Left ventricle myocardium inferior (tissue), 1 donor: Measurements from ENCODE around the gene ZNF669. TPM values are rescaled to one million over a fixed set of nuclear protein-coding genes. Genes with fewer than 3 reads are reported as not detected.
A peak's percentile ranks its signal among the peaks of the same experiment; 100 is the strongest.
"Not testable (repeated sequence)": the region's sequence is repeated elsewhere in the genome, so short reads cannot be mapped to it uniquely, and the experiment has no call there.

Experiments used
- DNase-seq: peaks from one replicate; pipeline ENCODE4 v3.0.0-alpha.2; 2020
- H3K27ac ChIP-seq: fragments of 200-600 bp; replicated peaks from 2 replicates; pipeline ENCODE4 v1.8.0; 2021
- H3K27me3 ChIP-seq: fragments of 200-600 bp; 2 replicates; pipeline ENCODE4 v1.8.0; 2021; ENCODE audit warnings: low read depth
- H3K36me3 ChIP-seq: fragments of 200-600 bp; 2 replicates; pipeline ENCODE4 v1.8.0; 2021
- H3K4me1 ChIP-seq: fragments of 200-600 bp; 2 replicates; pipeline ENCODE4 v1.8.0; 2021
- H3K4me3 ChIP-seq: fragments of 200-600 bp; 2 replicates; pipeline ENCODE4 v1.8.0; 2021; ENCODE audit warnings: mild to moderate bottlenecking, moderate library complexity
- H3K9me3 ChIP-seq: fragments of 200-600 bp; replicated peaks from 2 replicates; pipeline ENCODE4 v1.8.0; 2021
- intact Hi-C: fragments of 100-400 bp; cut with micrococcal nuclease; formaldehyde crosslinking; loops from one replicate; pipeline ENCODE4 v1.11.0; 2022
- long read RNA-seq: library from polyadenylated mRNA; unstranded; transcript quantifications from one replicate; pipeline ENCODE4 v2.0.0, GENCODE V29; 2021
- total RNA-seq: library from RNA; stranded (reverse); fragmentation: NEBNext Ultra II Directional; extraction: Animal tissue kit (Norgen Biotek cat#: 25700); gene quantifications from one replicate; pipeline ENCODE4 v1.2.1, GENCODE V29; 2021
- TF ChIP-seq, protein P1 (sequence below): fragments of 200-600 bp; IDR thresholded peaks from 2 replicates; pipeline ENCODE4 v1.8.0; 2021; ENCODE audit warnings: antibody characterized with exemption, mild to moderate bottlenecking, borderline replicate concordance
- donor health status: DM: no; HTN: yes; CAD: no; lungs with severe emphysema.

The ZNF669 gene
- 3.2 TPM for total RNA-seq
- long read RNA-seq, partial matches to known transcripts, result 0 of 1 reads
- long read RNA-seq, other reads (novel, unspliced or antisense), result 0 of 1 reads

DNA sequence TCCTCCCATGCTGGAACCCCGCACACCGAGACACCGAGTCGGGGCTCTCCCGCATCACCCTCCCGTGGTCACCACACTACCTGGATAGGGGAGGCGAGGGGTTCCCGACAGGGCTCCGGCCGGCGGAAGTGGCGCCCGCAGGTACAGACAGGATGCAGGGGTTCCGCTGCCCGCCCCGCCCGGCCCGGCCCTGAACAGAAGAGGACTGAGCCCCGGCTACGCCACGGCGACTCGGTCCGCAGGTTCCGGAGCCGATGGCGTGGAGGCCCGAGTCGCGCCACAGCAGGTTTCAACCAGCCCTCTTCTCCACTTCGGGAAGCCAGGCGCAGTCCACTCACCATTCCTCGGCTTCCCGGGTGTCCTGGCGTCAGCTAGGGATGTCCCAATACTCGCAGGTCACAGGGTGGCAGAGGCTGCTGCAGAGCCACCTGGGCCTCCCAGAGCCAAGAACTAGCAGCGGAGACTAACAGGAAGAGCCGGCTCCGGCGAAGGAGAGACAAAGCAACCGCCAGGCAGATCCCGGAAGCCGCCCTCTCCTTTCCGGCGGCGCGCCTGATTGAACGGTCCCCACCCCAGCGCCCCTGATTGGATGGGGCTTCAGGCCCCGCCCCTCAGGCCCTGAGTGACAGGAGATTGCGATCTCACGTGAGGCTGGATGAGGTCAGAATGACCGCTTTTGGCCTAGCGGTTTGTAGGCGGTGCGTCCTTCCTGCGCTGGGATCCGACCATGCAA is at the start of gene ZNF669:
Gene ZNF669 (minus strand): TSS at position 498 of the 733 bp plus-strand sequence. CDS start 157 bp downstream, at position 341.
- intact Hi-C loops, result no loop called here
- peaks cover 32% of the 10 kb centered on the region for H3K36me3 ChIP-seq
- peak within 1 kb of the TSS; percentile 91 for H3K27ac ChIP-seq
- peaks cover 25% of the 10 kb centered on the region for H3K4me1 ChIP-seq
- peak; percentile 97 for DNase-seq
- TF ChIP-seq, protein P1, sequence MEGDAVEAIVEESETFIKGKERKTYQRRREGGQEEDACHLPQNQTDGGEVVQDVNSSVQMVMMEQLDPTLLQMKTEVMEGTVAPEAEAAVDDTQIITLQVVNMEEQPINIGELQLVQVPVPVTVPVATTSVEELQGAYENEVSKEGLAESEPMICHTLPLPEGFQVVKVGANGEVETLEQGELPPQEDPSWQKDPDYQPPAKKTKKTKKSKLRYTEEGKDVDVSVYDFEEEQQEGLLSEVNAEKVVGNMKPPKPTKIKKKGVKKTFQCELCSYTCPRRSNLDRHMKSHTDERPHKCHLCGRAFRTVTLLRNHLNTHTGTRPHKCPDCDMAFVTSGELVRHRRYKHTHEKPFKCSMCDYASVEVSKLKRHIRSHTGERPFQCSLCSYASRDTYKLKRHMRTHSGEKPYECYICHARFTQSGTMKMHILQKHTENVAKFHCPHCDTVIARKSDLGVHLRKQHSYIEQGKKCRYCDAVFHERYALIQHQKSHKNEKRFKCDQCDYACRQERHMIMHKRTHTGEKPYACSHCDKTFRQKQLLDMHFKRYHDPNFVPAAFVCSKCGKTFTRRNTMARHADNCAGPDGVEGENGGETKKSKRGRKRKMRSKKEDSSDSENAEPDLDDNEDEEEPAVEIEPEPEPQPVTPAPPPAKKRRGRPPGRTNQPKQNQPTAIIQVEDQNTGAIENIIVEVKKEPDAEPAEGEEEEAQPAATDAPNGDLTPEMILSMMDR, result no peak
- H3K4me3 ChIP-seq, result peak within 1 kb of the TSS; percentile 76
- H3K27me3 ChIP-seq, result no peaks in the 10 kb centered on the region
- H3K9me3 ChIP-seq, result peaks cover 37% of the 10 kb centered on the region

- no peak overlapping the region for H3K27ac ChIP-seq
- intact Hi-C loops, result no loop called here
- no peaks in the 10 kb centered on the region for H3K27me3 ChIP-seq
- no peak for DNase-seq
- peaks cover 99% of the 10 kb centered on the region for H3K9me3 ChIP-seq
- peaks cover 71% of the 10 kb centered on the region for H3K36me3 ChIP-seq
- no peak overlapping the region for H3K4me3 ChIP-seq
- TF ChIP-seq, protein P1, result no peak
- no peaks in the 10 kb centered on the region for H3K4me1 ChIP-seq
Observed at GRCh38 chr1:247147781-247148180, 43.6 kb upstream of the ZNF669 start.

DNA sequence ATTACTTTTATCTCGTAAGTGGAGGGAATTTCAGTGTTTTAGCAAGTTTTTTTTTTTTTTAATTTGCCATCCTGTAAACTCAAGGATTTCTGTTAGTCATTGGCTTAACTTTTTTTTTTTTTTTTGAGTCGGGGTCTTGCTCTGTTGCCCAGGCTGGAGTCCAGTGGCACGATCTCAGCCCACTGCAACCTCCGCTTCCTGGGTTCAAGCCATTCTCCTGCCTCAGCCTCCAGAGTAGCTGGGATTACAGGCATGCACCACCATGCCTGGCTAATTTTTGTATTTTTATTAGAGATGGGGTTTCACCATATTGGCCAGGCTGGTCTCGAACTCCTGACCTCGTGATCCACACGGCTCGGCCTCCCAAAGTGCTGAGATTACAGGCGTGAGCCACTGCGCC is 43.0 kb upstream of the ZNF669 start:
- DNase-seq, H3K27me3 ChIP-seq, intact Hi-C loops, H3K4me3 ChIP-seq, H3K4me1 ChIP-seq, H3K27ac ChIP-seq: not testable (repeated sequence)
- Histone ChIP-seq H3K9me3 (peaks cover 99% of the 10 kb centered on the region), H3K36me3 (peaks cover 68% of the 10 kb centered on the region)

DNA sequence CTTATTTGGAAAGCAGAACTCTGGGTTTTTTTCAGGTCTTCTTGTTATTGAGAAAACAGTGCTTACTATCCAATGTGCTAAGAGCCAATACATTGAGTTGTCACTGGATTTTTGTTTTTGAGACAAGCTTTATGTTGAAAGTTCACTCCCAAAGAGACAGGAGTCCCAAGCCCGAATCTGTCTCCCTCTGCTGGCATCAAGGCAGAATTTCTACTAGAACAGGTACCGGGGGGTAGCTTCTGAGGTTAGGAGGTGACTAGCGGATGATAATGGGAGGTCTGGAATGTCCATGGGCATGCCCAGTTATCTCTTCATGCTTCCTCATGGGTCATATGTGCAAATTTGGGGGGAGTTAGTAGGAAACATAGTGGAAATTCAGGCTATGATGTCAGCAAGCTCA is 42.5 kb upstream of the ZNF669 start:
- peaks cover 99% of the 10 kb centered on the region for H3K9me3 ChIP-seq
- TF ChIP-seq, protein P1, result no peak
- H3K27me3 ChIP-seq, result no peaks in the 10 kb centered on the region
- H3K36me3 ChIP-seq, result peaks cover 68% of the 10 kb centered on the region
- H3K4me1 ChIP-seq, result no peaks in the 10 kb centered on the region
- intact Hi-C loops, result no loop called here
- no peak overlapping the region for H3K27ac ChIP-seq
- no peak for DNase-seq
- H3K4me3 ChIP-seq, result no peak overlapping the region

DNA sequence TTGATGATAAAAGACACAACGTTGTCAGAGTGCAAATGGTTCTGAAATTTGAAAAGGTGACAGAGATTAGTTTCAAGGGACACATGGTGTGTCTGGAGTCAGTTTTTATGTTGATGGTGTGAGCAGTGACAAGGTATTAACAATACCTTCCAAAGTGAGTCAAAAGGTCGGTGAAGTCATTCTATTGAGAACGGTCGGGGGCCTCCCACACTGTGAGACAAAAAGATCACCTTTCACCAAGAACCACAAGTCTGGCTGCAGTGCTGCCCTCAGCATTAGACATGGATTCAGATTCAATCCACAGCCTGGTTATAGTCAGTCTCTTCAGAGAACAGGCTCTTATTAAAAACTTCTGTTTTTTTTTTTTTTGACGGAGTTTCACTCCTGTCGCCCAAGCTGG is 41.1 kb upstream of the ZNF669 start:
- Histone ChIP-seq H3K4me3 (no peak overlapping the region), H3K36me3 (peaks cover 62% of the 10 kb centered on the region), H3K27me3 (no peaks in the 10 kb centered on the region), H3K4me1 (no peaks in the 10 kb centered on the region), H3K9me3 (peaks cover 99% of the 10 kb centered on the region), H3K27ac (no peak overlapping the region)
- TF ChIP-seq, protein P1, result no peak
- no peak for DNase-seq
- intact Hi-C loops, result no loop called here

GRCh38 chr1:247139557-247139956 is 35.4 kb upstream of the ZNF669 start:
- H3K27ac ChIP-seq, H3K27me3 ChIP-seq, intact Hi-C loops, DNase-seq, H3K4me1 ChIP-seq, H3K4me3 ChIP-seq: not testable (repeated sequence)
- Histone ChIP-seq H3K9me3 (peaks cover 100% of the 10 kb centered on the region), H3K36me3 (peaks cover 30% of the 10 kb centered on the region)
